ENCODE measurements around the gene C1orf210.

Gene C1orf210

GRCh38 chr1:43251024-43251423, 34.4 kb downstream of the C1orf210 start:
- TF ChIP-seq, protein P1, sequence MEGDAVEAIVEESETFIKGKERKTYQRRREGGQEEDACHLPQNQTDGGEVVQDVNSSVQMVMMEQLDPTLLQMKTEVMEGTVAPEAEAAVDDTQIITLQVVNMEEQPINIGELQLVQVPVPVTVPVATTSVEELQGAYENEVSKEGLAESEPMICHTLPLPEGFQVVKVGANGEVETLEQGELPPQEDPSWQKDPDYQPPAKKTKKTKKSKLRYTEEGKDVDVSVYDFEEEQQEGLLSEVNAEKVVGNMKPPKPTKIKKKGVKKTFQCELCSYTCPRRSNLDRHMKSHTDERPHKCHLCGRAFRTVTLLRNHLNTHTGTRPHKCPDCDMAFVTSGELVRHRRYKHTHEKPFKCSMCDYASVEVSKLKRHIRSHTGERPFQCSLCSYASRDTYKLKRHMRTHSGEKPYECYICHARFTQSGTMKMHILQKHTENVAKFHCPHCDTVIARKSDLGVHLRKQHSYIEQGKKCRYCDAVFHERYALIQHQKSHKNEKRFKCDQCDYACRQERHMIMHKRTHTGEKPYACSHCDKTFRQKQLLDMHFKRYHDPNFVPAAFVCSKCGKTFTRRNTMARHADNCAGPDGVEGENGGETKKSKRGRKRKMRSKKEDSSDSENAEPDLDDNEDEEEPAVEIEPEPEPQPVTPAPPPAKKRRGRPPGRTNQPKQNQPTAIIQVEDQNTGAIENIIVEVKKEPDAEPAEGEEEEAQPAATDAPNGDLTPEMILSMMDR (IDR thresholded peaks at IDR 0.05; ENCODE audit: insufficient read depth, low read depth, low read length, missing control alignments): no peak
- no peak for DNase-seq (ENCODE audit: low read depth)

DNA sequence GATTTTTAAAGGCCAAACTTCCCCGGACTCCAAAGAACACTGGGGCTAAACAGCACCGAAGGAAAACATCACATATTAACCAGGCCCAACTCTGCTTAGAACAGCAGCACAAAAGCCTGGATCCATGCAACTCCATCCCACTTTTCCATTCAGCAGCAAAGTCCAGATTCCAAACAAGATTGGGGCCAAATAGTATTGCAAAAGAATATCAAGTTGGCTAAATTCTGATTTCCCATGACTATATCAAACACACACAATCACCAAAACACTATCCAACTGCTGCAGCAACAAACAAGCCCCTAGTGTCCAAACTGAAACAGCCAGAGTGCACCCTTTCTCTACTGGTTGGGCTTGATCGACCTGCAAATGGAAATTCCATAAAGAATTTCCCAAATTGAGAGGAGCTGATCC, 35.0 kb downstream of the C1orf210 start:
- no peak overlapping the region for H3K4me3 ChIP-seq (ENCODE audit: low read depth, low read length)
- no peak for DNase-seq (ENCODE audit: low read depth)
- TF ChIP-seq, protein P1 (IDR thresholded peaks at IDR 0.05; ENCODE audit: insufficient read depth, low read depth, low read length, missing control alignments): no peak

More at GRCh38 chr1:43251024-43251423, 34.4 kb downstream of the C1orf210 start:
- H3K4me3 ChIP-seq (ENCODE audit: low read depth, low read length): no peak overlapping the region

DNA sequence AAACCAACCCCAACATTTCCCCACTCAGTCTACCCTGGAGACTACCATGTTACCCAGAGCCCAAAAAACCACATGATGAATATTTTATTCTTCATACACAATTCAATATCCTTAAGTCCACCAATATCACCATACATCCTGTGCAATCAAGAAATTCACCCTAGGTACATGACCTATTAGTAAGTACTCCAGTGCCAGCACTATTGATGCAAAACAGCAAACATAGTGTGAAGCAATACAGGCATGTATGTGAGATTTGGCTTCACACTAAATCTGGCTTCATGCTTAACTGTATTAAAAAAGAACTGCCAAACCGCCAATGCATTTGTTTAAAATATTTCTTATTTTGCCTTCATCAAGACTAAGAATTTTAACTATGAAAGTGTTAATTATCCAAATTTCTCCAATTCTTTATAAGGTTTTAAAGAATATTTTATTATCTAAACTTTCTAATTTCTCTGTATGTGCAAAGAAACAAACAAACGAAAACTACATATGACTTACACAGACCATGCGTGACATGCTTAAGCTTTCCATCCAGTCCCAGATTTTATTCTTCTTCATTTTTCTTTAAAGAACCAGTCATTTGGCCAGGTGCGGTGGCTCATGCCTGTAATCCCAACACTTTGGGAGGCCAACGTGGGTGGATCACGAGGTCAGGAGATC, 38.0 kb downstream of the C1orf210 start:
- TF ChIP-seq, protein P1 (IDR thresholded peaks at IDR 0.05; ENCODE audit: insufficient read depth, low read depth, low read length, missing control alignments): no peak
- no peak overlapping the region for H3K4me3 ChIP-seq (ENCODE audit: low read depth, low read length)
- no peak for DNase-seq (ENCODE audit: low read depth)

GRCh38 chr1:43246466-43247213, 38.7 kb downstream of the C1orf210 start:
- H3K4me3 ChIP-seq (ENCODE audit: low read depth, low read length): no peak overlapping the region
- TF ChIP-seq, protein P1 (IDR thresholded peaks at IDR 0.05; ENCODE audit: insufficient read depth, low read depth, low read length, missing control alignments): no peak
- DNase-seq (ENCODE audit: low read depth): no peak

- no peak for DNase-seq (ENCODE audit: low read depth)
Observed at GRCh38 chr1:43243299-43243698, 42.1 kb downstream of the C1orf210 start.

GRCh38 chr1:43241413-43241836, 44.0 kb downstream of the C1orf210 start:
- H3K4me3 ChIP-seq (ENCODE audit: low read depth, low read length): no peak overlapping the region
- TF ChIP-seq, protein P1 (IDR thresholded peaks at IDR 0.05; ENCODE audit: insufficient read depth, low read depth, low read length, missing control alignments): no peak
- no peak for DNase-seq (ENCODE audit: low read depth)

More at GRCh38 chr1:43243299-43243698, 42.1 kb downstream of the C1orf210 start:
- no peak overlapping the region for H3K4me3 ChIP-seq (ENCODE audit: low read depth, low read length)
- TF ChIP-seq, protein P1 (IDR thresholded peaks at IDR 0.05; ENCODE audit: insufficient read depth, low read depth, low read length, missing control alignments): no peak
